ENCODE data around the gene LGALS3BP. TPM values are rescaled to one million over a fixed set of nuclear protein-coding genes. Genes with fewer than 3 reads are reported as not detected.

LGALS3BP gene
- total RNA-seq, 2 experiments from 2014 or later: 48.0 to 49.5 TPM

GRCh38 chr17:79010304-79010646 is 30.6 kb upstream of the LGALS3BP start:
- intact Hi-C loops (cut with micrococcal nuclease): no loop called here
- CTCF ChIA-PET: interaction anchor here (0.6 kb wide), 1 partner anchor 765 kb away, joined by 3 read pairs; no protein-coding TSS in a partner anchor
- H3K36me3 Mint-ChIP-seq: peaks cover 6% of the 10 kb centered on the region
- H3K4me3 Mint-ChIP-seq: peak overlapping the region; percentile 84
- peaks cover 41% of the 10 kb centered on the region for H3K4me1 Mint-ChIP-seq (ENCODE audit: low read depth)
- no peak for DNase-seq
- no peaks in the 10 kb centered on the region for H3K27me3 Mint-ChIP-seq
- POLR2A ChIA-PET: interaction anchor here (0.5 to 1.0 kb wide), 2 partner anchors 15 to 34 kb away, joined by 4 read pairs; no protein-coding TSS in a partner anchor
- H3K27ac Mint-ChIP-seq: peak overlapping the region; percentile 89
- peaks cover 2% of the 10 kb centered on the region for H3K9me3 Mint-ChIP-seq

GRCh38 chr17:79009397-79010303 is 29.9 kb upstream of the LGALS3BP start, which contains the start of gene CANT1:
Gene CANT1 (minus strand): TSS chr17:79009764. CDS start chr17:78997622, 12,142 bp downstream.
- Mint-ChIP-seq H3K9me3 (peaks cover 2% of the 10 kb centered on the region), H3K27me3 (no peaks in the 10 kb centered on the region), H3K4me1 (ENCODE audit: low read depth) (peaks cover 43% of the 10 kb centered on the region), H3K4me3 (peak within 1 kb of the TSS; percentile 91), H3K27ac (peak within 1 kb of the TSS; percentile 89), H3K36me3 (peaks cover 6% of the 10 kb centered on the region)
- ChIA-PET CTCF (interaction anchor here (0.6 kb wide), 1 partner anchor 764 kb away, joined by 3 read pairs; no protein-coding TSS in a partner anchor), POLR2A (interaction anchor here (0.5 to 1.0 kb wide), 3 partner anchors 16 to 173 kb away, joined by 3 to 4 read pairs (median 4); no protein-coding TSS in a partner anchor)
- DNase-seq: peak; percentile 89
- intact Hi-C loops (cut with micrococcal nuclease): no loop called here

GRCh38 chr17:79008666-79009387 is 29.1 kb upstream of the LGALS3BP start:
- H3K27me3 Mint-ChIP-seq: no peaks in the 10 kb centered on the region
- H3K27ac Mint-ChIP-seq: peak overlapping the region; percentile 89
- H3K4me3 Mint-ChIP-seq: peak overlapping the region; percentile 91
- peaks cover 6% of the 10 kb centered on the region for H3K36me3 Mint-ChIP-seq
- intact Hi-C loops (cut with micrococcal nuclease): no loop called here
- DNase-seq: no peak
- ChIA-PET CTCF (no interaction called here), POLR2A (interaction anchor here (0.7 to 1.0 kb wide), 2 partner anchors 36 to 44 kb away, joined by 3 to 4 read pairs; no protein-coding TSS in a partner anchor)
- H3K4me1 Mint-ChIP-seq (ENCODE audit: low read depth): peaks cover 43% of the 10 kb centered on the region
- no peaks in the 10 kb centered on the region for H3K9me3 Mint-ChIP-seq

GRCh38 chr17:79007504-79008381 is 28.0 kb upstream of the LGALS3BP start:
- no peaks in the 10 kb centered on the region for H3K9me3 Mint-ChIP-seq
- peak overlapping the region; percentile 91 for H3K4me3 Mint-ChIP-seq
- CTCF ChIA-PET: interaction anchor here (0.9 kb wide), 1 partner anchor 38 kb away, joined by 5 read pairs; no protein-coding TSS in a partner anchor
- H3K27ac Mint-ChIP-seq: no peak overlapping the region
- H3K36me3 Mint-ChIP-seq: peaks cover 6% of the 10 kb centered on the region
- intact Hi-C loops (cut with micrococcal nuclease): no loop called here
- DNase-seq: no peak
- peaks cover 46% of the 10 kb centered on the region for H3K4me1 Mint-ChIP-seq (ENCODE audit: low read depth)
- no peaks in the 10 kb centered on the region for H3K27me3 Mint-ChIP-seq
- POLR2A ChIA-PET: interaction anchor here (0.7 kb wide), 1 partner anchor 45 kb away, joined by 3 read pairs; no protein-coding TSS in a partner anchor

GRCh38 chr17:79006794-79007503 is 27.2 kb upstream of the LGALS3BP start:
- Mint-ChIP-seq H3K9me3 (no peaks in the 10 kb centered on the region), H3K4me1 (ENCODE audit: low read depth) (peaks cover 50% of the 10 kb centered on the region), H3K36me3 (peaks cover 6% of the 10 kb centered on the region), H3K27me3 (no peaks in the 10 kb centered on the region), H3K27ac (peak overlapping the region; percentile 64), H3K4me3 (peak overlapping the region; percentile 3)
- intact Hi-C loops (cut with micrococcal nuclease): no loop called here
- no peak for DNase-seq
- ChIA-PET POLR2A (no interaction called here), CTCF (interaction anchor here (0.9 kb wide), 1 partner anchor 39 kb away, joined by 5 read pairs; no protein-coding TSS in a partner anchor)

- Mint-ChIP-seq H3K27me3 (no peaks in the 10 kb centered on the region), H3K4me1 (ENCODE audit: low read depth) (peaks cover 54% of the 10 kb centered on the region), H3K9me3 (no peaks in the 10 kb centered on the region), H3K36me3 (peaks cover 8% of the 10 kb centered on the region), H3K27ac (no peak overlapping the region), H3K4me3 (no peak overlapping the region)
- CTCF ChIA-PET: interaction anchor here (0.6 kb wide), 2 partner anchors 20 to 832 kb away, joined by 3 read pairs; no protein-coding TSS in a partner anchor
- POLR2A ChIA-PET: no interaction called here
- intact Hi-C loops (cut with micrococcal nuclease): no loop called here
- DNase-seq: no peak
Observed at GRCh38 chr17:79006046-79006445, 26.3 kb upstream of the LGALS3BP start.

- no peak overlapping the region for H3K27ac Mint-ChIP-seq
- intact Hi-C loops (cut with micrococcal nuclease): no loop called here
- no peaks in the 10 kb centered on the region for H3K27me3 Mint-ChIP-seq
- no peak overlapping the region for H3K4me3 Mint-ChIP-seq
- ChIA-PET CTCF (no interaction called here), POLR2A (no interaction called here)
- peaks cover 51% of the 10 kb centered on the region for H3K4me1 Mint-ChIP-seq (ENCODE audit: low read depth)
- H3K9me3 Mint-ChIP-seq: no peaks in the 10 kb centered on the region
- peak; percentile 27 for DNase-seq
- peaks cover 11% of the 10 kb centered on the region for H3K36me3 Mint-ChIP-seq
Observed at GRCh38 chr17:79005063-79005861, 25.5 kb upstream of the LGALS3BP start.

GRCh38 chr17:79003661-79004411 is 24.1 kb upstream of the LGALS3BP start:
- Mint-ChIP-seq H3K9me3 (no peaks in the 10 kb centered on the region), H3K4me3 (no peak overlapping the region), H3K36me3 (peaks cover 11% of the 10 kb centered on the region), H3K4me1 (ENCODE audit: low read depth) (peaks cover 49% of the 10 kb centered on the region), H3K27me3 (no peaks in the 10 kb centered on the region), H3K27ac (no peak overlapping the region)
- ChIA-PET CTCF (interaction anchor here (1.2 kb wide), 1 partner anchor 11 kb away, joined by 3 read pairs; no protein-coding TSS in a partner anchor), POLR2A (no interaction called here)
- no peak for DNase-seq
- intact Hi-C loops (cut with micrococcal nuclease): no loop called here

GRCh38 chr17:79002796-79003593 is 23.3 kb upstream of the LGALS3BP start:
- DNase-seq: no peak
- Mint-ChIP-seq H3K36me3 (peaks cover 7% of the 10 kb centered on the region), H3K4me3 (no peak overlapping the region), H3K4me1 (ENCODE audit: low read depth) (peaks cover 41% of the 10 kb centered on the region), H3K27ac (no peak overlapping the region), H3K9me3 (no peaks in the 10 kb centered on the region), H3K27me3 (no peaks in the 10 kb centered on the region)
- intact Hi-C loops (cut with micrococcal nuclease): no loop called here
- ChIA-PET POLR2A (no interaction called here), CTCF (interaction anchor here (1.2 to 1.6 kb wide), 2 partner anchors 10 to 137 kb away, joined by 3 read pairs; no protein-coding TSS in a partner anchor)

Data from activated CD4-positive, alpha-beta memory T cell treated with anti-CD3 and anti-CD28 coated beads for 36 hours (primary cell).